ENCODE results near the gene NEURL1. TPM values are rescaled to one million over a fixed set of nuclear protein-coding genes. Genes with fewer than 3 reads are reported as not detected.

NEURL1 gene
- 0.22 and 1.00 TPM in 2 replicates for total RNA-seq

GRCh38 chr10:103493362-103493915, at the start of gene NEURL1:
Gene NEURL1, plus strand, starts transcription at chr10:103493705. Its CDS starts 683 bp downstream, at chr10:103494388.

GRCh38 chr10:103451831-103452505, 41.5 kb upstream of the NEURL1 start, which contains the start of gene CALHM2:
Gene CALHM2, minus strand, starts transcription at chr10:103452370. Its CDS starts 2,429 bp downstream, at chr10:103449941.

GRCh38 chr10:103458720-103459119, 34.8 kb upstream of the NEURL1 start, which contains the start of gene CALHM1:
Gene CALHM1, minus strand, starts transcription at chr10:103458900. Its CDS starts 149 bp downstream, at chr10:103458751.

GRCh38 chr10:103479135-103479534, 14.4 kb upstream of the NEURL1 start, which contains the start of gene CALHM3:
Gene CALHM3, minus strand, starts transcription at chr10:103479240. Its CDS starts 208 bp downstream, at chr10:103479032.

Other genes starting within 250 kb of the NEURL1 start
- gene RPEL1, start 247.8 kb upstream of the NEURL1 start, total RNA-seq, result under 0.01 and 0.11 TPM in 2 replicates
- 0.50 and 1.3 TPM in 2 replicates for gene INA, start 216.6 kb upstream of the NEURL1 start, total RNA-seq
- gene PCGF6, start 142.6 kb upstream of the NEURL1 start, total RNA-seq, result 12.0 and 21.0 TPM in 2 replicates
- gene TAF5, start 125.7 kb upstream of the NEURL1 start, total RNA-seq, result 4.2 and 7.7 TPM in 2 replicates
- gene ATP5MK, start 97.2 kb upstream of the NEURL1 start, total RNA-seq, result 184 and 196 TPM in 2 replicates
- gene PDCD11, start 97.1 kb upstream of the NEURL1 start, total RNA-seq, result 37.2 and 49.6 TPM in 2 replicates
- 14.6 and 19.7 TPM in 2 replicates for gene CALHM2, start 41.3 kb upstream of the NEURL1 start, total RNA-seq
- not detected in 2 replicates for gene CALHM1, start 34.8 kb upstream of the NEURL1 start, total RNA-seq
- not detected in 2 replicates for gene CALHM3, start 14.5 kb upstream of the NEURL1 start, total RNA-seq